ENCODE data around the gene SACM1L.

DNA sequence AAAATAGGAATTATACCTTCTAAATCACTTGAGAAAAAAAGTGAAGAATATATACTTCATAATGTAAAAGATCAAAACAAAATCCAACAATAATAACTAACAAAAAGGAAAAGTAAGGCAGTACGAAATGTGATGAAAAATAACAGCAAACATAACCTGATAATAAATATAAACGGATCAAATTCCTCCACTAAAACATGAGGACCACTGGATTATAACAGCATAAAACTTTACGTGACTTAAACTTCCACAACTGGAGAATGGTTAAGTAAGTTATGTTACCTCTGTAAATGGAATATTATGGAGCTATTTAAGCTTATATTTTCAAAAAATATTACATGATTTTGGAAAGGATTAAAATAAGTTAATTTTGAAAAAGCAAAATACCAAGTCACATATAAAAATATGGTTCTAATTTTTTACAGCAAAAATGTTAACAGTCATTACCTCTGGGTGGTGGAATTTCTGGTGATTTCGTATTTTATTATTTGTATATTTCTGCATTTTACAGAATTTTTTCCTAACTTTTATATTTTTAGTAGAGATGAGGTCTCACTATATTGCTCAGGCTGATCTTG is 100.1 kb downstream of the SACM1L start:
- TF ChIP-seq, protein P1, sequence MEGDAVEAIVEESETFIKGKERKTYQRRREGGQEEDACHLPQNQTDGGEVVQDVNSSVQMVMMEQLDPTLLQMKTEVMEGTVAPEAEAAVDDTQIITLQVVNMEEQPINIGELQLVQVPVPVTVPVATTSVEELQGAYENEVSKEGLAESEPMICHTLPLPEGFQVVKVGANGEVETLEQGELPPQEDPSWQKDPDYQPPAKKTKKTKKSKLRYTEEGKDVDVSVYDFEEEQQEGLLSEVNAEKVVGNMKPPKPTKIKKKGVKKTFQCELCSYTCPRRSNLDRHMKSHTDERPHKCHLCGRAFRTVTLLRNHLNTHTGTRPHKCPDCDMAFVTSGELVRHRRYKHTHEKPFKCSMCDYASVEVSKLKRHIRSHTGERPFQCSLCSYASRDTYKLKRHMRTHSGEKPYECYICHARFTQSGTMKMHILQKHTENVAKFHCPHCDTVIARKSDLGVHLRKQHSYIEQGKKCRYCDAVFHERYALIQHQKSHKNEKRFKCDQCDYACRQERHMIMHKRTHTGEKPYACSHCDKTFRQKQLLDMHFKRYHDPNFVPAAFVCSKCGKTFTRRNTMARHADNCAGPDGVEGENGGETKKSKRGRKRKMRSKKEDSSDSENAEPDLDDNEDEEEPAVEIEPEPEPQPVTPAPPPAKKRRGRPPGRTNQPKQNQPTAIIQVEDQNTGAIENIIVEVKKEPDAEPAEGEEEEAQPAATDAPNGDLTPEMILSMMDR (IDR thresholded peaks at IDR 0.05 in 4 of 5, conservative IDR thresholded peaks at IDR 0.05 in 1 of 5): no peak
- TF ChIP-seq POLR2A (IDR thresholded peaks at IDR 0.05): no peak
